Bronchial epithelial cell (primary cell): ENCODE data around the gene SYNE1. TPM values are rescaled to one million over a fixed set of nuclear protein-coding genes. Genes with fewer than 3 reads are reported as not detected.

ENCODE experiments used
- DNase-seq: peaks from one replicate; pipeline ENCODE4 v3.0.0-alpha.2; 2010; ENCODE audit warnings: low read depth
- FAIRE-seq: peaks from 2 replicates; lab custom pipeline; 2011; peaks lifted over from hg19 to GRCh38; lab: Jason Lieb, UNC
- H3K27me3 ChIP-seq: 2 replicates; pipeline ENCODE4 v1.5.1; 2011; ENCODE audit warnings: low read length; ENCODE audit not compliant: control insufficient read depth, insufficient read depth
- H3K36me3 ChIP-seq: 2 replicates; pipeline ENCODE4 v1.5.1; 2011; ENCODE audit warnings: low read length; ENCODE audit not compliant: control insufficient read depth, insufficient read depth
- H3K4me3 ChIP-seq: 2 replicates; pipeline ENCODE4 v1.5.1; 2011; ENCODE audit warnings: mild to moderate bottlenecking, low read depth, low read length, control low read depth
- total RNA-seq: library from RNA; depleted of rRNA; stranded (reverse); fragments of >200 nt; gene quantifications from 2 replicates; pipeline ENCODE4 v1.2.1, GENCODE V29; 2014
- TF ChIP-seq, protein P1 (sequence below): IDR thresholded peaks from 2 replicates; pipeline ENCODE4 v1.5.1; 2011; ENCODE audit warnings: mild to moderate bottlenecking, moderate library complexity, low read length, control low read depth, inconsistent platforms; ENCODE audit not compliant: insufficient read depth, severe bottlenecking

The SYNE1 gene
- total RNA-seq, 1 donor from 2014 or later = 15.8 TPM

DNA sequence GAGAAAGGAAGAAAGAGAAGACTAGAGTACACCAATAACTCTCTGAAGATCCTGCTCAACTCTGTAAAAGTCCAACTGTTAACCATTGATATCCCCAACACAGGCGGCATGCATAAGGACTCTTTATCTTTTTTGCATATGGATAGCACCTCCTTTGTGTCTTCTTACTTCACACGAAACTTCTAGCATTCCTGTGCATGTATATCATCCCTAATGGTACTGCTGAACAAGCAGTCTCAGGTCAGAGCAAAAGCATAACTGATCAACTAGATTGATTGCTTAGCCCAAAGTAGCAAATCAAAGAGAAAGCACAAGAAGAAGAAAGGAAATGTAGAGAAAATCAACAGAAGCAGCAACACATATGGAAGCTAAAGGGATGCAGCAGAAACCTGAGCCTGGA lies 234.4 kb downstream of the SYNE1 start:
- FAIRE-seq (no peak), DNase-seq (no peak)
- Histone ChIP-seq H3K4me3 (no peak overlapping the region), H3K36me3 (no peaks in the 10 kb centered on the region), H3K27me3 (no peaks in the 10 kb centered on the region)
- TF ChIP-seq, protein P1, sequence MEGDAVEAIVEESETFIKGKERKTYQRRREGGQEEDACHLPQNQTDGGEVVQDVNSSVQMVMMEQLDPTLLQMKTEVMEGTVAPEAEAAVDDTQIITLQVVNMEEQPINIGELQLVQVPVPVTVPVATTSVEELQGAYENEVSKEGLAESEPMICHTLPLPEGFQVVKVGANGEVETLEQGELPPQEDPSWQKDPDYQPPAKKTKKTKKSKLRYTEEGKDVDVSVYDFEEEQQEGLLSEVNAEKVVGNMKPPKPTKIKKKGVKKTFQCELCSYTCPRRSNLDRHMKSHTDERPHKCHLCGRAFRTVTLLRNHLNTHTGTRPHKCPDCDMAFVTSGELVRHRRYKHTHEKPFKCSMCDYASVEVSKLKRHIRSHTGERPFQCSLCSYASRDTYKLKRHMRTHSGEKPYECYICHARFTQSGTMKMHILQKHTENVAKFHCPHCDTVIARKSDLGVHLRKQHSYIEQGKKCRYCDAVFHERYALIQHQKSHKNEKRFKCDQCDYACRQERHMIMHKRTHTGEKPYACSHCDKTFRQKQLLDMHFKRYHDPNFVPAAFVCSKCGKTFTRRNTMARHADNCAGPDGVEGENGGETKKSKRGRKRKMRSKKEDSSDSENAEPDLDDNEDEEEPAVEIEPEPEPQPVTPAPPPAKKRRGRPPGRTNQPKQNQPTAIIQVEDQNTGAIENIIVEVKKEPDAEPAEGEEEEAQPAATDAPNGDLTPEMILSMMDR = no peak

DNA sequence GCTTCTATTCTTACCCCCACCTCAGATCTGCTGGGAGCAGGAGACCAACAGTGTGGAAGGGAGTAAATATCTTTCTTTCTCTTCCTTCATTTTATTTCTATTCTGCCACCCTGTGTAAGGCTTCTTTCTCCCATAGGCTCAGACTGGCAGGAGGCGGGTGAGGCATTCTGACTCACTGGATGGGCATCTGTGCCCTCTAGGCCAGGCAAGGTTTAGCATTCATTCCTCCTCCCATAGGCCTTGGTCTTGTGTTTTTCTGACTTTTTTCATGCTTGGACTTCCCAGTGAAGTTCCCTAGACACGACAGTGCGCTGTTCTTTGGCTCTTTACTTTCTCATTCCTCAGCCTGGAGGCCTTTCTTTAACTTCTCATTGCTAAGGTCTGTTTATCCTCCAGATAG lies 235.2 kb downstream of the SYNE1 start:
- FAIRE-seq = no peak

GRCh38 chr6:152399399-152399798 lies 237.8 kb downstream of the SYNE1 start:
- no peak for DNase-seq
- Histone ChIP-seq H3K36me3 (no peaks in the 10 kb centered on the region), H3K4me3 (no peak overlapping the region), H3K27me3 (no peaks in the 10 kb centered on the region)
- TF ChIP-seq, protein P1 = no peak
- no peak for FAIRE-seq

More for the DNA sequence above, 235.2 kb downstream of the SYNE1 start:
- Histone ChIP-seq H3K36me3 (no peaks in the 10 kb centered on the region), H3K4me3 (no peak overlapping the region), H3K27me3 (no peaks in the 10 kb centered on the region)
- peak; percentile 85 for DNase-seq
- TF ChIP-seq, protein P1 = no peak

- Histone ChIP-seq H3K36me3 (no peaks in the 10 kb centered on the region), H3K4me3 (no peak overlapping the region), H3K27me3 (no peaks in the 10 kb centered on the region)
- TF ChIP-seq, protein P1 = no peak
- no peak for DNase-seq
- no peak for FAIRE-seq
Observed at GRCh38 chr6:152398993-152399392, 238.2 kb downstream of the SYNE1 start.

DNA sequence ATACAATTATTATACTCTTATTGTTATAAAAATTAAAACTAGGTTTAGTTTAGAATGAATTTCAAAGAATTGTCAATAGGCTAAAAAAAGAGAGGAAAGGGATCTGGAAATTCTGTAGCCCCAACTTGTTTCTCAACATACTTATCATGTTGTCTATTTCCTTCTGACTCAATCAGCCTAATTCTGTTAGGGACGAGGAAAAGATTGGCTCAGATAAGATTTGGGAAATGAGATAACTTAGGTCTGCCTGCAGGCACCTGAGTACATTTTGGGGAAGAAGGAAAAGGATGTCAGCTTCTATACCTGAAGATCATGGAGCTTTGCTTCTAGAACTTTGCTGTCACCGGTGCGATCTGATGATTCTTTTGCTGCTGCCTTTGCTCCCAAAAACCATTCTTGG lies 238.8 kb downstream of the SYNE1 start:
- FAIRE-seq (no peak), DNase-seq (no peak)
- H3K4me3 ChIP-seq = no peak overlapping the region
- no peaks in the 10 kb centered on the region for H3K27me3 ChIP-seq
- TF ChIP-seq, protein P1 = no peak
- H3K36me3 ChIP-seq = no peaks in the 10 kb centered on the region

DNA sequence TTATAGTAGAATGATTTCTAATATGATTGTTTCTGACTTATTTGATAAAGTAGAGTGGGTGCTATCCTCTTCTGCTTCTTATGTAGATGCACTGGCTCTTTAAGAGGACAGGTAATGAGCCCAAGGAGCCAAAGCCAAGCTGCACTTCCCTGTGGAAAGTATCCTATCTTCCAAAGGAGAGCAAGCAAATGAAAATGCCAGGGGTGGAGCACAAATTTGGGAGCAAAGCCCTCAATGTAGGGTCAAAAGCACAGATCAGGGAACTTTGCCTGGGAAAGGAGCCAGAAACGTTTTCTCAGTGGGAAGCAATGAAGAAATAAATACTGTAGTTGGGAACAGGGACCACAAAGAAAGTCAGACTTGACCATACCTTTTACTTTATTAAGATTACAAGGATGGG lies 242.9 kb downstream of the SYNE1 start:
- DNase-seq = no peak
- no peak for FAIRE-seq
- TF ChIP-seq, protein P1 = no peak

More for the DNA sequence above, 242.9 kb downstream of the SYNE1 start:
- Histone ChIP-seq H3K27me3 (no peaks in the 10 kb centered on the region), H3K36me3 (no peaks in the 10 kb centered on the region), H3K4me3 (no peak overlapping the region)
